K562 treated with DMSO at 1 percent for 24 hours (cell line): Measurements from ENCODE around the gene TMEM185B. TPM values are rescaled to one million over a fixed set of nuclear protein-coding genes. Genes with fewer than 3 reads are reported as not detected.

Source experiments
- total RNA-seq: library from RNA; unstranded; fragments of 300-600 nt; gene quantifications from 2 replicates; pipeline ENCODE4 v1.2.3, GENCODE V29; 2022; ENCODE audit warnings: low read depth; ENCODE audit not compliant: insufficient read depth

TMEM185B gene
- total RNA-seq: 31.5 and 31.8 TPM in 2 replicates

GRCh38 chr2:120223034-120223912, at the start of gene TMEM185B:
Gene TMEM185B, minus strand, starts transcription at chr2:120223400. Its CDS starts 424 bp downstream, at chr2:120222976.

GRCh38 chr2:120252225-120253020, 29.2 kb upstream of the TMEM185B start, which contains the start of gene RALB:
Gene RALB, plus strand, starts transcription at chr2:120252852. Its CDS starts 25,813 bp downstream, at chr2:120278665.

Other genes starting within 250 kb of the TMEM185B start
- gene EPB41L5, start 210.3 kb downstream of the TMEM185B start, total RNA-seq: 5.4 and 8.5 TPM in 2 replicates
- gene RALB, start 29.5 kb upstream of the TMEM185B start, total RNA-seq: 64.3 and 71.0 TPM in 2 replicates
- not detected in 2 replicates for gene INHBB, start 122.7 kb upstream of the TMEM185B start, total RNA-seq